Amniotic epithelial cell (primary cell): ENCODE measurements around the gene STXBP6.

Source experiments
- DNase-seq: peaks from one replicate; pipeline ENCODE4 v3.0.0-alpha.2; 2010; ENCODE audit warnings: low read depth

The STXBP6 gene

GRCh38 chr14:24915403-24915921 lies 134.5 kb downstream of the STXBP6 start:
- DNase-seq = no peak

- peak; percentile 12 for DNase-seq
Observed at GRCh38 chr14:24913746-24914145, 136.2 kb downstream of the STXBP6 start.

- no peak for DNase-seq
Observed at GRCh38 chr14:24913021-24913420, 136.9 kb downstream of the STXBP6 start.

DNA sequence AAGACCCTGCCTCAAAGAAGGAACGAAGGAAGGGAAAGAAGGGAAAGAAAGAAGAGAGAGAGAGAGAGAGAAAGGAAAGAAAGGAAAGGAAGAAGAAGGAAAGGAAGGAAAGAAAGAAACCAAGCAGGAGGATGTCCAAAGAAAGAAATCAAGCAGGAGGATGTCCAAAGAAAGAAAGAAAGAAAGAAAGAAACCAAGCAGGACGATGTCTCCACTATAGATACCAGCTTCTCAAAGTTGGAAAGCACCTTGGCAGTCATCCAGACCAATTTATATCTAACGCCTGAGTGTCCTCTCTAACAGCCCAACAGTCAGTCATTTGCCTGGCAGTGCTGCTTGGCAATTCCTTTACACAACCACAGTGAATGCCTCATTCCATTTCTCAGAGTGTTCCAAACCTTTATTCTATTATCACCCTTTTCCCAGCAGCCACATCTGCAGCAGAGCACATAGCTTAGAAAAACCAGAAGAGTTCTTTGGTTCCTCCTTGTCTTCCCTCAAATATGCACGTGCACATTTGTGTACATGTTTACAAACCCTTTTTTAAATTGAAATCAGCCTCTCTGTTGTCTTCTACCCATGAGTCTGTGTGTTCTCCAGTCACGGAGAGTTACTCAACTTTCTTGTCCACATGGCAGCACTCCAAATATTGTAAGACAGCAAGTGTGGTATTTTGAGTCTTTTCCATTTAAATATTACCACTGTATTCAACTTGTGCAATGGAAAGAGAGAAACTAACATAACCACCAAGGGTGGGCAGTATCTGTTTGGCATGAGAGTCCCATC lies 138.4 kb downstream of the STXBP6 start:
- DNase-seq = peak; percentile 94

DNA sequence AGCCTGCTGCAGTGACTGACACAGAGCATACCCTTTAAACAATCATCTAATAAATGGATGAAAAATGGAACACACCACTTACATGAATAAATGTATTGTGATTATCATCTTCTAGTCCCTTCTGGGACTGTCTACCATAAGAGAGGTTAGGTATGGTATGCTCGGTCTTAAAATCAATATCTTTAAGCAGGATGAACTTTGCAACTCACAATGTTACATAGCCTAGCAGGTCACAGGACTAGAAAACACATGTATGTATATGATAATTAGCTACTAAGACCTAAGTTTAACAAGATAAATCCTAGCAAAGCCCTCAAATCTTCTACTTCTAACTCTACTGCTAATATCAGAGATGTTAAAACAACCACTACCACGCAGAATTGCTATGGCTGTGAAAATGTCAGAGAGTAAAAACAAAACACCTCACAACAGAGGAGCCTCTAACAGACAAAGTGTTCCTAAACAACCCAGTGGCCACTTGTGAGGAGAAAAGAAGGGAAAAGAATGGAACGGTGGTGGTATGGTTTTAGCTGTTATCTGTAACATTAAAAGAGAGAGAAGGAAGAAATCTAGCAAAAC lies 139.4 kb downstream of the STXBP6 start:
- DNase-seq = no peak

- DNase-seq = no peak
Observed at GRCh38 chr14:24909523-24910302, 140.2 kb downstream of the STXBP6 start.

GRCh38 chr14:24908592-24909236 lies 141.2 kb downstream of the STXBP6 start:
- peak; percentile 21 for DNase-seq

DNA sequence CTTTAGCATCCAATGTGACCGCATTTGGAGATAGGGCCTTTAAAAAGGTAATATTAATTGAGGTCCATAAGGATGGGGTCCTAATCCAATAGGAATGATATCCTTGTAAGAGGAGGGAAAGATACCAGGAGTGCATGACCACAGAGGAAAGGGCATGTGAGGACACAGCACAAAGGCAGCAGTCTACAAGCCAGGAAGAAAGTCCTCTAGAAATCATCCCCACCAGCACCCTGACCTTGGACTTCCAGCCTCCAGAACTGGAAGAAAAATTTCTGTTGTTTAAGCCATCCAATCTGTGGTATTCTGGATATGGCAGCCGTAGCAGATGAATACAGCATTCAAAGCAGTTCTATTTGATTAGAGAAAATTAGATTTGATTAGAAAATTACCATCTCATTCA lies 145.4 kb downstream of the STXBP6 start:
- no peak for DNase-seq

DNA sequence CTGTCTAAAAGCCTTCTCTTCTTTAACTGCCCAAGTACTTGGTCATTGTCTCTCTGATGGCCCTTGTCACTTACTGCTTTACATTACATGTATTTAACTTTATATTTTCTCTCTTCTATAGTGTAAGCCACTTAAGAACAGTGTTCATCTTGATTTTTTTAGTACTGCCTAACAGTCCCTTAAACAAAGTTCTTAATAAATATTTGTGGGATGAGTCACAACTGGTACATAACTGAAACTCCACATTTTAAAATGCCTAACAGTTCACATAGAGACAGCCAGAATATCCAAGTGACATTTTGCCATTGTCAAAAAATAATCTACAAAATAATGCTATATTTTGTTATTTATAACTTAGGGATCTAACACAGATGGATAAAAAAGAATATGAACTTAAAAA lies 146.6 kb downstream of the STXBP6 start:
- DNase-seq = peak; percentile 55

- no peak for DNase-seq
Observed at GRCh38 chr14:24900269-24901100, 149.5 kb downstream of the STXBP6 start.

- DNase-seq = no peak
Observed at GRCh38 chr14:24897793-24898192, 152.2 kb downstream of the STXBP6 start.

DNA sequence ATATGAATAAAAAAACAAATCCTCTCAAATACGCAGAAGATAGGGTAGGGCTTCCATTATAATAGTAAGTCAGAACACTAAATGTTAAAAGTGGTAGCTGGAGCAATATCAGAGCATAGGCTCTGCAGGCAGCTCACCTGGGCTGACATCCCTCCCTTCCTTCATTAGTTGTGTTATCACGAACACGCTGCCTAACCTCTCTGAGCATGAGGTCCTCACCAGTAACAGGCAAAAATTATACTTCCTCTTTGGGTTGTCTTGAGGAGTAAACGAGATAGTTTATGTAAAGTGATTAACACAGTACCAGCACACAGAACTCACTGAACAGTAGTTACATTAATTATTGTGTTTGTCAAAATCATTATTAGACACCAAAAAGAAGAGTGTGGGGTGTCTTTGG lies 154.3 kb downstream of the STXBP6 start:
- no peak for DNase-seq

- DNase-seq = peak; percentile 76
Observed at GRCh38 chr14:24895243-24895583, 154.7 kb downstream of the STXBP6 start.

DNA sequence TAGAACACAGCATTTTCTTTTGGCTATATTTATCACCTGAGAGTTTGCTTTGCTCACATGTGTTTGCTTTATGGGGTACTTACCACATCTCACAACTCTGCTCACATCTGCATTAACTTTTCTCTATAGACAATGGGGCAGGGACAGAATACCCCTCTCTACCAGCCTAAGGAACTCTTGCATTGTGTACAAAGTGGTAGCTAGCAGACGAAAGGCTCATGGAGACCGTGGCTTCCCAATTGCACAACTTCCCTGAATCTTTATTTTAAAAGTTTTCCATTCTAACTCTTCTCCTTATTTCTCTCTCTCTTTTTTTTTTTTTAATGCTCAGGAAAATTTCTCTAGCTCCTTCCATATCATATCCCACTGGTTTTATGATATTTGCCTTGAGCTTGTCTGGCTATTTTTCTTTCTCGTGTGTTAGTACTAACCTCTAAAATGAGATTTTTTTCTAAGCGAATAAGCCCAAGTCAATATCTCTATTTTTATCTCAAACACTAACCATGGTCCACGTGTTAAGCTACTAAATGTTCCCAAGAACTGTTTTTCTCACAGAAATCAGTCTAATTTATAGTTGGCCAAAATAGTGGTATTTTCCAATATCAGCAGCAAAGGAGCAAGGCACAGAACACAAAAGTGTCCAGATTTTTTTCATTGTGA lies 155.2 kb downstream of the STXBP6 start:
- no peak for DNase-seq

DNA sequence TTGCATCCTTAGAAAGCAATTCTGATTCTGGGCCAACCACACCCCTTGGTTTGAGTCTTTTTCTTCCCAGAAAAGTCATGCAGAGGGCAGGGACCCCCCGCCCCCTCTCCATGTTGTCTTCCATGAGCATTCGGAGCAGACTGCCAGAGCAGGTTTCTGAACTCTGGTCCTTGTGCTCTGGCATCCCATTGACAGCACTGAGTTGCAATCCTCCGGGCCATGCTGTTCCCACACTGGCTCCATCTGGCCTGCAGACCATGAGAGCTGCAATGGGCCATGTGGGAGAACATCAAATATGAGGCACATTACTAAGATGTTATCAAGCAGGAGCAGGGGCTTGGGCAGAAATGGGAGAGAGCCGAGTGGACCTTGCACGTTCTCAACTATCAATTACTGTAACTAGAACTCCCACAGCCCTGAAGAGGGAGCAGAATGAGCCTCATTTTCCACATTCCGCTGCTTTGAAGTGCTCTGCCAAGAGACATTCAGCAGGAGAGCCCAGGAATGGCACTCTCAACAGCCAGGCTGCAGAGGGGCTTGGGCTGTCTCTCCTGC lies 157.4 kb downstream of the STXBP6 start:
- DNase-seq = no peak

GRCh38 chr14:24891987-24892496 lies 157.9 kb downstream of the STXBP6 start:
- DNase-seq = no peak

DNA sequence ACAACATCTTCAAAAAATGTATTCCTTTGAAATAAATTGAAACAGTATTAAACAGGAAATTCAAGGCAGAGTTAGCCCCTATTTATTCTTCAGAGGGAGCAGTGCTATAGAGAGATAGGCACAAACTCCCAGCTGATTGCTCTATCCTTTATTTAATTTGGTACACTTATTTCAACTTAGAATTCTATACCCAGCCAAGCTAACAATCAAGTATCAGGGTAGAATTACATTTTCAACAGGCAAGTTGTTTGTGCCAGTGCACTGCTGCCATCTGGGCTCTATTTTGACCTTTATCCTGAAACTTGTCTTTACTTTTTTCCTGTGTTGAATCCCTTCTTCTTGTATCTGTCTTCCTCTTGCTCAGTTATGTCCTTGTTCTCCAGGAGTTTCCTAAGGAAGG lies 159.2 kb downstream of the STXBP6 start:
- DNase-seq = no peak

DNA sequence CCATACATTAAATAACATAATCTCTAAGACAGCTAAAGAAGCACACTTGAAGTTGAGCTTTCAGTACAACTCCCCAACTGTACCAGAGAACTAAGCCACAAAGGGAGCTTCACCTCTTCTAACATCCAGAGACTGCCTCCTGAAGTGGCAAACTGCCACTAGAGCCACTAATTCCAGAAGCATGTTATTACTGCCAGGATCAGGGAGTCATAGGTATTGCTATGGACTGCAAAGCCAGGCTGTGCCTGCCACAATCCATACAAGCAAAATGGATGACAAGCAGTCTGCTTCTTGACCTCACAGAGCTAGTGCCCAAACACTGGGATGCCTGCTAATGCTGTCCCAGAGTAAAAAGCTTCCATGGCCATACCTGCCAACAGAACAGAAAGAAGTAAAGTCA lies 160.1 kb downstream of the STXBP6 start:
- DNase-seq = no peak

DNA sequence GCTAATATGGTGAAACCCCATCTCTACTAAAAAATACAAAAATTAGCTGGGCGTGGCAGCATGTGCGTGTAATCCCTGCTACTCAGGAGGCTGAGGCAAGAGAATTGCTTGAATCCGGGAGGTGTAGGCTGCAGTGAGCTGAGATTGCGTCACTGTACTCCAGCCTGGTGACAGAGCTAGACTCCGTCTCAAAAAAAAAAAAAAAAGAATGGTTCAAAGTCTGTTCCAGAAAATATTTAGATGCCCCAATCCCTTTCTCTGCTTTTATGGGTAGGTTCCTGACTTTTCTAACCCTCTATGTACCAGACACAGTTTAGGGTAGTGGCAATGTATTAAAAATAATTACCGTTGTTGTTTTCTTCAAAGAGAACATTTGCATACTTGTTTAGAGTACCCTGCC lies 161.4 kb downstream of the STXBP6 start:
- peak; percentile 35 for DNase-seq

DNA sequence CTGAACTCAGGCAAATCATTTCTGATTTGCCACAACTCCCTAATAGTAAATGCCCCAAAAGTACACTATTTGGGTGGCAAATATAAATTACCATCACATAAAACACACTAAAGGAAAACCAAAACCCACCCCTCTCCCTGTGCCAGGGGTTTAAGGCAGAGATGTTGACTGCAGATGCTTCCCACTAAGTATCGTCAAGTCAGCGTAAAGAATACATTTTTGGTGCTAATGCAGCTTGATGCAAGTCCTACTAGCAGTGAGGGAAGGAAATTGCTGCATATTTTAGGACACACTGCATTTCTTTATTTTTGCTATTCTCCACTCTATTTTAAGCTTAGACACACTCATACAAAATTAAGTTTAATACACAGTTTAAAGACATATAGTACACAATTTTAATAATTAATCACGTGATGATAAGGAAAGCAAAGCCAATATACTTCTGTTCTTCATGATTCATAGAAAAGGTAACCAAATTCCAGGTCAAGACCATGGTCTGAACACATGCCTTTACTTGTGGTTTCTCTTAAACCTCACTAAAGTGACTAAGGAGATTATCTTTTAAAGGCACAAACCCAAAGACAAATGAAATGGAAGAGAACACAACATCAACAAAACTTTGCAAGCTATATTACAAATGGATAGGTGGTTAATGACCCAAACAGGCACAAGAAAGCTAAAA lies 162.2 kb downstream of the STXBP6 start:
- DNase-seq = peak; percentile 63
